ENCODE measurements around the gene SLC39A3.

DNA sequence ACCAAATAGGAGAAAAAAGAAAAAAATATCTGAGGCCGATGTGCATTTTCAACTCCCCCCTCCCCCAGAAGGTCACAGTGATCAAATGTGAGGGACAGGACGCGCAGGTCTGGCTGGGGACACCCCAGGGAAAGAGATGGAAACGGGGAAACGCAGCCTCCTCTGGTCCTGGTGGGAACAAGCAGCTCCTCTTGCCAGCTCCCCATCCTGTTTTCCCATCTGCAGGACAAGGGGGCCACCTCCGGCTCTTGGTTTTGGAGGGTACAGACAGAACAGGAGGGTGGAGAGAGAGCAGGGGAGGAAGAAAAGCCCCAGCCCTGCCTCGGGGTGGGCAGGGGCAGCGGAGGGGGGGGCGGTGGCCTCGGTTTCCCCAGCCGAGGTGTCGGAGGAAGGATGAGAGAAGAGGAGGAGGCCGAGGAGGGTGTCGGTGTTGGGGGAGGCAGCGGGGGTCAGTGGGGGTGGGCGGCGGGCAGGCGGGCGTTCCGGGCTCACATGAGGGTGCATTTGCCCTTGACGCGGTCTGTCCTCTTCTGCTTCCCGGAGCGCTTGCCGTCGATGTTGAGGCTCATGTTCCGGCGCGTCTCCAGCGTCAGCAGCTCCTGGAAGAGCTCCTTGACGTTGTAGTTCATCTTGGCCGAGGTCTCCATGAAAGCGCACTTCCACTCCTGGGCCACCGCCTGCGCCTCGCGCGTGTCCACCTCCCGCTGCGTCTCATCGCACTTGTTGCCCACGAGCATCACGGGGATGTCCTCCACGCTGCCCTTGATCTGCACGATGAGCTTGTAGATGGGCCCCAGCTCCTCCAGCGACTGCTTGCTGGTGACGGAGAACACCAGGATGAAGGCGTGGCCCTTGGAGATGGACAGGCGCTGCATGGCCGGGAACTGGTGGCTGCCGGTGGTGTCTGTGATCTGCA, 22.8 kb downstream of the SLC39A3 start:
- TF ChIP-seq, protein P1, sequence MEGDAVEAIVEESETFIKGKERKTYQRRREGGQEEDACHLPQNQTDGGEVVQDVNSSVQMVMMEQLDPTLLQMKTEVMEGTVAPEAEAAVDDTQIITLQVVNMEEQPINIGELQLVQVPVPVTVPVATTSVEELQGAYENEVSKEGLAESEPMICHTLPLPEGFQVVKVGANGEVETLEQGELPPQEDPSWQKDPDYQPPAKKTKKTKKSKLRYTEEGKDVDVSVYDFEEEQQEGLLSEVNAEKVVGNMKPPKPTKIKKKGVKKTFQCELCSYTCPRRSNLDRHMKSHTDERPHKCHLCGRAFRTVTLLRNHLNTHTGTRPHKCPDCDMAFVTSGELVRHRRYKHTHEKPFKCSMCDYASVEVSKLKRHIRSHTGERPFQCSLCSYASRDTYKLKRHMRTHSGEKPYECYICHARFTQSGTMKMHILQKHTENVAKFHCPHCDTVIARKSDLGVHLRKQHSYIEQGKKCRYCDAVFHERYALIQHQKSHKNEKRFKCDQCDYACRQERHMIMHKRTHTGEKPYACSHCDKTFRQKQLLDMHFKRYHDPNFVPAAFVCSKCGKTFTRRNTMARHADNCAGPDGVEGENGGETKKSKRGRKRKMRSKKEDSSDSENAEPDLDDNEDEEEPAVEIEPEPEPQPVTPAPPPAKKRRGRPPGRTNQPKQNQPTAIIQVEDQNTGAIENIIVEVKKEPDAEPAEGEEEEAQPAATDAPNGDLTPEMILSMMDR (IDR thresholded peaks at IDR 0.05): no peak
- TF ChIP-seq POLR2A (IDR thresholded peaks at IDR 0.05): no peak
